PFSK-1 (cell line): ENCODE measurements around the gene HOXA13.

Source experiments
- POLR2AphosphoS5 ChIP-seq: IDR thresholded peaks from 2 replicates; pipeline ENCODE4 v1.6.1; 2012; ENCODE audit warnings: low read depth, mild to moderate bottlenecking, control low read depth, low read length, moderate library complexity
- TAF1 ChIP-seq: IDR thresholded peaks from 2 replicates; pipeline ENCODE4 v1.6.1; 2012; ENCODE audit warnings: low read length, control low read depth, borderline replicate concordance; ENCODE audit not compliant: insufficient read depth

- no peak for TF ChIP-seq TAF1
- TF ChIP-seq POLR2AphosphoS5 = no peak
Observed at GRCh38 chr7:27172823-27173510, 26.9 kb downstream of the HOXA13 start.
